ENCODE measurements around the gene TMC4.
"Not testable (repeated sequence)": the region's sequence is repeated elsewhere in the genome, so short reads cannot be mapped to it uniquely, and the experiment has no call there.

TMC4 gene

GRCh38 chr19:54172471-54173358 is at the start of gene TMC4:
Gene TMC4 (minus strand): TSS chr19:54173160. CDS start chr19:54173117, 43 bp downstream.
- no peak for DNase-seq

- DNase-seq, result not testable (repeated sequence)
These were observed 49.0 kb upstream of the TMC4 start for GRCh38 chr19:54221947-54222346.

- not testable (repeated sequence) for DNase-seq
These were observed 46.7 kb upstream of the TMC4 start for GRCh38 chr19:54219702-54220101.

GRCh38 chr19:54218960-54219661 is 46.2 kb upstream of the TMC4 start:
- DNase-seq, result no peak

- DNase-seq, result no peak
These were observed 45.3 kb upstream of the TMC4 start for GRCh38 chr19:54218259-54218658.

GRCh38 chr19:54217517-54218247 is 44.7 kb upstream of the TMC4 start:
- DNase-seq, result not testable (repeated sequence)

- DNase-seq, result no peak
These were observed 43.9 kb upstream of the TMC4 start for GRCh38 chr19:54216869-54217268.

GRCh38 chr19:54214734-54215133 is 41.8 kb upstream of the TMC4 start:
- DNase-seq, result not testable (repeated sequence)

- not testable (repeated sequence) for DNase-seq
These were observed 41.3 kb upstream of the TMC4 start for GRCh38 chr19:54214217-54214616.

GRCh38 chr19:54211235-54211634 is 38.3 kb upstream of the TMC4 start:
- DNase-seq, result no peak

GRCh38 chr19:54209811-54210494 is 37.0 kb upstream of the TMC4 start:
- DNase-seq, result peak; percentile 98

GRCh38 chr19:54209058-54209810 is 36.3 kb upstream of the TMC4 start:
- no peak for DNase-seq

GRCh38 chr19:54208784-54209057 is 35.8 kb upstream of the TMC4 start:
- DNase-seq, result peak; percentile 39

GRCh38 chr19:54207983-54208783 is 35.2 kb upstream of the TMC4 start:
- peak; percentile 99 for DNase-seq

- DNase-seq, result peak; percentile 29
These were observed 34.7 kb upstream of the TMC4 start for GRCh38 chr19:54207676-54207982.

- DNase-seq, result not testable (repeated sequence)
These were observed 34.2 kb upstream of the TMC4 start for GRCh38 chr19:54207193-54207592.

- no peak for DNase-seq
These were observed 33.8 kb upstream of the TMC4 start for GRCh38 chr19:54206831-54207177.

GRCh38 chr19:54206030-54206830 is 33.3 kb upstream of the TMC4 start:
- no peak for DNase-seq

GRCh38 chr19:54204767-54205468 is 32.0 kb upstream of the TMC4 start:
- DNase-seq, result no peak

- DNase-seq, result no peak
These were observed 30.2 kb upstream of the TMC4 start for GRCh38 chr19:54203151-54203611.

Data from hematopoietic multipotent progenitor cell treated with erythropoietin and hydrocortisone succinate and interleukin-3 and kit ligand, for 6 days (in vitro differentiated cells).